GM18498 (cell line): Measurements from ENCODE around the gene RBMS2.
"Not testable (repeated sequence)": the region's sequence is repeated elsewhere in the genome, so short reads cannot be mapped to it uniquely, and the experiment has no call there.

Source experiments
- ATAC-seq: cut with Tn5 transposase; IDR thresholded peaks from one replicate; pipeline ENCODE4 v1.9.1; 2021; ENCODE audit warnings: mild to moderate bottlenecking, moderate library complexity; ENCODE audit not compliant: unreplicated experiment

The RBMS2 gene, protein sequence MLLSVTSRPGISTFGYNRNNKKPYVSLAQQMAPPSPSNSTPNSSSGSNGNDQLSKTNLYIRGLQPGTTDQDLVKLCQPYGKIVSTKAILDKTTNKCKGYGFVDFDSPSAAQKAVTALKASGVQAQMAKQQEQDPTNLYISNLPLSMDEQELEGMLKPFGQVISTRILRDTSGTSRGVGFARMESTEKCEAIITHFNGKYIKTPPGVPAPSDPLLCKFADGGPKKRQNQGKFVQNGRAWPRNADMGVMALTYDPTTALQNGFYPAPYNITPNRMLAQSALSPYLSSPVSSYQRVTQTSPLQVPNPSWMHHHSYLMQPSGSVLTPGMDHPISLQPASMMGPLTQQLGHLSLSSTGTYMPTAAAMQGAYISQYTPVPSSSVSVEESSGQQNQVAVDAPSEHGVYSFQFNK

GRCh38 chr12:56521590-56522371 is at the start of gene RBMS2:
RBMS2 (plus strand) TSS chr12:56521820; CDS start chr12:56522024, 204 bp downstream.
- ATAC-seq, result peak; percentile 72

GRCh38 chr12:56474389-56474788 is 47.2 kb upstream of the RBMS2 start:
- ATAC-seq, result no peak

DNA sequence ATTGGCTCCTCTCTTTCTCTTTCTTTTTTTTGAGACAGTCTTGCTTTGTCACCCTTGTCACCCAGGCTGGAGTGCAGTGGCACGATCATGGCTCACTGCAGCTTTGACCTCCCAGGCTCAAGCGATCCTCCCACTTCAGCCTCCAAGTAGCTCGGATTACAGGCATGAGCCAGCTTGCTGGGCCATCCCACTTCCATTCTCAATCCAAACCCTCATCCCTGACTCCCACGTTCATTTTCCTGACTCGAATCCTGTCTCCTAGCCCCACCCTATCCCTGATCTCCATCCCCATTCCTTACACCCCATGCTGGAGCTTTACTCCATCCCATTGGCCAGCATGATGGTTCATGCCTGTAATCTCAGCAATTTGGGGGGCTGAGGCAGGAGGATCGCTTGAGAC is 45.5 kb upstream of the RBMS2 start:
- no peak for ATAC-seq

- no peak for ATAC-seq
Observed at GRCh38 chr12:56476972-56477432, 44.6 kb upstream of the RBMS2 start.

DNA sequence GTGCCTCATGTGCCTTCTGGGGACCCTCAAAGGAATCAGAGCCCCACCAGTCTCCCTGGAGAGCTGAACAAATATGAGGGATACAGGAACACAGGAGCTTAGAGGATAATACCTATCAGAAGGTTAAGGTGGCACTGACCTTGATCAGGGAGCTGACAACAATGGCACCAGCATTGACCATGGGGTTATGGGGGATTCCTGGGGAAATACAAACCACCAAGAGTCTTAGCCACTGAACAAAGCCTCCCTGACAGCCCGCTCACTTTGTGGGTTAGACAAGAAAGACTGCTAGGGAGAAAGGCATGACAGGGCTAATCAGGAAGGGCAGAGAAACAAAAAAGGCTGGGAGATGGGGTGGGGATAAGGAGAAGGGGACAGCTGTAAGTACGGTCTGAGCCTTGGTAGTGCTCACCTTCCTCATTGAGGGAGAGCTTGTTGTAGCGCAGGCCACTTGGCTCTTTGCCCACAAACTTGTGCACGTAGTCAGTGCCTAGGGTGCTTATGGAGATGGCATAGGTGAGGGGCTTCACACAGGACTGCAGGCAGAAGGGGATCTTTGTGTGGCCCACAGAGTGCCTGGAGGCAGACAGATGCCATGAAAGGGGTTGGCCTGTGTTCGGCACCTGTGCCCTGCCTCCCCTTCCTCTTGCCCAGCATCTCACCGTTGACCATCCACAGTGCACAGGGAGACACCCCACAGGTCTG is 43.9 kb upstream of the RBMS2 start:
- ATAC-seq, result no peak

DNA sequence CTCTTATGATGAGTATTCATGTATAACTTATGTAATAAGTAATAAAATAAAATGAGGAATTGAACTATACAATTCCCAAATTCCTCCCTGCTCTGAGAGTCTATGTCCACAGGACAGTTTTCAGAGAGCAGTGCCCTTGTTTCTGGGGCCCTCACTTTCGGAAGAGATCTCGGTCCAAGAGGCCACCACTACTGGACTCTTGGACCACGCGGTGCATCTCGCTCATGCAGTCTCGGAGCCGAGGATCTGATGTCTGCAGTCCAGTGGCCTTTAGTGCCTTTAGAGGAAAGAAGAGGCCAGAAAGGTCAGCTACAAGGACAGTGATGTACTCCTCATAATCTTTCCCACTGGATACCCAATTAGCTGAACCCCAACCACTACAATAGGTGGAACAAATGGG is 42.0 kb upstream of the RBMS2 start:
- ATAC-seq, result no peak

DNA sequence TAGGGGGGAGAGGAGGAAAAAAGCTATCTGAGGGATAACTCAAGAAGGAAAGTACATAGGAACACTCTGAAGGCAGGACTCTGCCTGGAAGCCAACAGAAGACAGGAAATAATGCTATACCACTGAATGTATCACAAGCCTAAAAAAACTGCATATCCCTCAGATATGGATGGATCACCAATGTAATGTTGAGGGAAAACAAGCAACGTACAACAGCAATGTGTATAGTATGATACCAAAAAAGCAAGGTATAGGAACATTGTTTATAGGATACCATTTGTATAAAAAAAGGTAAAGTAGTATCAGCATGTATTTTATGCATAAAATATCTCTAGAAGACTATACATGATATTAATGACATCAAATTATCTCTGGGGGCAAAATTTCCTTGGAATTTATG is 37.1 kb upstream of the RBMS2 start:
- ATAC-seq, result no peak

DNA sequence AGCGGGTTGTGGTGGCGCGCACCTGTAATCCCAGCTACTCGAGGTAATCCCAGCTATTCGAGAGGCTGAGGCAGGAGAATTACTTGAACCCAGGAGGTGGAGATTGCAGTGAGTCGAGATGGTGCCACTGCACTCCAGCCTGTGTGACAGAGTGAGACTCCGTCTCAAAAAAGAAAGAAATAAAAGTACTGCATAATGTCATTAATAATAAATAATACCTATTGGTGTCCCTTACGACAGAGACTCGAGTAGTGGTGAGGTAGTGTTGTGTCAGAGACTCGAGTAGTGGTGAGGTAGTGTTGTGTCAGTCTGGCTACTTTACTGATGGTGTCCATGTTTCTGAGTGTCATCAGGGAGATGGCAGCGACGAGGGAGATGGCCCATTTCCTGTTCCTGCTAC is 34.9 kb upstream of the RBMS2 start:
- ATAC-seq, result no peak

GRCh38 chr12:56487448-56488040 is 34.1 kb upstream of the RBMS2 start:
- ATAC-seq, result peak; percentile 24

DNA sequence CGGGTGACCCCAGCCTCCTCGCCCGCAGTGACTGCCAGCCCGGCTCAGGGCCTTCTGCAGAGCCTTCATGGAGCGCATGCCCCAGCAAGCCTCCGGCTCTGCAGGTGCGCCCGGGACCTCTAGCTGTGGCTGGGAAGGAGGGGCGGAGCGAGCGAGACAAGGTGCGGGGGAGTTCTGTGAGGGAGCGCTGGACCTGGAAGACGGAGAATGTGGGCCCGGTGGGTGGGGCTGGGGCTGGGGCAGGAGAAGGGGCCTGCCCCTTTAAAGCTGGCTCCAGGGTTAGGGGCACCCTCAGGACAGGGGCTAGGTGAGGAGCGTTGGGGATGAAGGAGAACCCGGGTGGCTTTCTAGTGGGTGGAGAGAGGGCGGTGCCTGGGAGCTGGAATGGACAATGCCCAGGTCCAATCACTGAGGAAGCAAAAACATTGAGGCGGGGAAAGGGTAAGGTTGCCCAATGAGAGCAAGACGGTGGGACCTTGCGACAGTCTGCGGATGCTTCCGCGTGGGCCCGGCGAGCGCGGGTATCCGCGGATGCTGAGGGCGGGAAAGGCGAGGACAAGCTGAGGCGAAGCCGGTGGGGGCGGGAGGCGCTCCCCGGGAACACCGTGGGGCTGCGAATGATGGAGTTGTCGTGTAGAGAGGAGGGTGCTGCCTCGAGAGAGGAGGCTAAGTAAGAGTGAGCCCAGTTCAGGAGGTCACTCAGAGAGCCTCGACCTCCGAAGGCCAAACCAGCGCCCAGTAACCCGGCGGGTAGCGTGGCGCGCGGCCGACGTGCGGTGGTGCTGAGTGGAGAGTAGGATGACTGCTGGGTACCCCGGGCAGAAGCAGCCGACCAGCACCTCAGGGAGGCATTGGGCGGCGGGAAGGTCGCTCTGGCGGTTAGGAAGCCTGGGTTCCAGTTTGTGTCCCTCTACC is 33.3 kb upstream of the RBMS2 start, which contains the start of gene GLS2:
TSS of gene GLS2 (minus strand) at position 121 of the 915 bp plus-strand sequence. CDS start at position 78, 43 bp downstream.
- ATAC-seq, result peak; percentile 96

GRCh38 chr12:56490360-56490759 is 31.3 kb upstream of the RBMS2 start:
- ATAC-seq, result no peak

- ATAC-seq, result not testable (repeated sequence)
Observed at GRCh38 chr12:56493409-56494105, 28.1 kb upstream of the RBMS2 start.

GRCh38 chr12:56494106-56494415 is 27.6 kb upstream of the RBMS2 start:
- ATAC-seq, result not testable (repeated sequence)

GRCh38 chr12:56494481-56494880 is 27.1 kb upstream of the RBMS2 start:
- ATAC-seq, result not testable (repeated sequence)

DNA sequence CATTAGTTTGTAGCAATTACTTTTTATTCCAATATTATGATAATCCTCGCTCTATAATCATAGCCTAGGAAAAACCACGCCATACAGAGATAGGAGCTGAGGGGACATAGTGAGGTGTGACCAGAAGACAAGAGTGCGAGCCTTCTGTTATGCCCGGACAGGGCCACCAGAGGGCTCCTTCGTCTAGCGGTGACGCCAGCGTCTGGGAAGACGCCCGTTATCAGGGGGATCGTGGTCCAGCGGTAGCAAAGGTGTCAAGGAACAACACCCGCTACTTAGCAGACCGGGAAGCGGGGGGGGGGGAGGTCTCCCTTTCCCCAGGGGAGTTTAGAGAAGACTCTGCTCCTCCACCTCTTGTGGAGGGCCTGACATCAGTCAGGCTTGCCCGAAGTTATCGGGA is 24.9 kb upstream of the RBMS2 start:
- not testable (repeated sequence) for ATAC-seq

DNA sequence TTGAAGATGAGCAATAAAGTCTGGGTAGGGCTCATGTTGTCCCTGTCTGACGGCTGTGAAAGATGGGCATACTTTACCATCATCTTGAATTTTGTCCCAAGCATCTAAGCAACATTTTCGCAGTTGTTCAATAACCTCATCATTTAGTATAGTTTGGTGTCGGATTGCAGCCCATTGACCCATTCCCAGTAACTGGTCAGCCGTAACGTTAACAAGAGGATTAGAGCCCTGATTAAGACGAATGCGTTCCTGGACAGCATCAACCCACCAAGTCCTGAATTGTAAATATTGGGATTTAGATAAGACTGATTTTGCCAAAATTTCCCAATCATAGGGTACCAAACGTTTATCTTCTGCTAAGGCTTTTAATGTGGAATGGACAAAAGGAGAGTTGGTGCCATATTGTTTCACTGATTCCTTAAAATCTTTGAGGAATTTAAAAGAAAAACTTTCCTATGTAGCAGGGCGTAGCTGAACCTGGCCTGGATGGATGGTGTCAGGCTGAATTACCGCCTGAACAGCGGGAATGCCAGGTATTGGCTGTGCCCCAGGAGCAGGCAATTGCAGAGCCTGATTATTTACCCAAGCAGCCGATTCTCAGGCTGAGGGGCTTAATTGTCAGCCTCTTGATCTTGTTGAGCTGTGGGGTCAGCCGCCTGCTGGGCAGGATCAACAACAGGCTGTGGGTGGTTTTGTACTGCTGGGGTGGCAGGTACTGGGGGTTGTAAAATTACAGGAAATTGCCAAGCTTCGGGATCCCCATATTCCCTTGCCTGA is 23.3 kb upstream of the RBMS2 start:
- not testable (repeated sequence) for ATAC-seq

- ATAC-seq, result not testable (repeated sequence)
Observed at GRCh38 chr12:56499452-56499851, 22.2 kb upstream of the RBMS2 start.

- ATAC-seq, result not testable (repeated sequence)
Observed at GRCh38 chr12:56499879-56500278, 21.7 kb upstream of the RBMS2 start.
